HG03097 (cell line): ENCODE results near the gene SHQ1.
"Not testable (repeated sequence)": the region's sequence is repeated elsewhere in the genome, so short reads cannot be mapped to it uniquely, and the experiment has no call there.

ENCODE experiments used
- ATAC-seq: cut with Tn5 transposase; IDR thresholded peaks from one replicate; pipeline ENCODE4 v1.9.1; 2021; ENCODE audit not compliant: unreplicated experiment, low FRiP score

Gene SHQ1

DNA sequence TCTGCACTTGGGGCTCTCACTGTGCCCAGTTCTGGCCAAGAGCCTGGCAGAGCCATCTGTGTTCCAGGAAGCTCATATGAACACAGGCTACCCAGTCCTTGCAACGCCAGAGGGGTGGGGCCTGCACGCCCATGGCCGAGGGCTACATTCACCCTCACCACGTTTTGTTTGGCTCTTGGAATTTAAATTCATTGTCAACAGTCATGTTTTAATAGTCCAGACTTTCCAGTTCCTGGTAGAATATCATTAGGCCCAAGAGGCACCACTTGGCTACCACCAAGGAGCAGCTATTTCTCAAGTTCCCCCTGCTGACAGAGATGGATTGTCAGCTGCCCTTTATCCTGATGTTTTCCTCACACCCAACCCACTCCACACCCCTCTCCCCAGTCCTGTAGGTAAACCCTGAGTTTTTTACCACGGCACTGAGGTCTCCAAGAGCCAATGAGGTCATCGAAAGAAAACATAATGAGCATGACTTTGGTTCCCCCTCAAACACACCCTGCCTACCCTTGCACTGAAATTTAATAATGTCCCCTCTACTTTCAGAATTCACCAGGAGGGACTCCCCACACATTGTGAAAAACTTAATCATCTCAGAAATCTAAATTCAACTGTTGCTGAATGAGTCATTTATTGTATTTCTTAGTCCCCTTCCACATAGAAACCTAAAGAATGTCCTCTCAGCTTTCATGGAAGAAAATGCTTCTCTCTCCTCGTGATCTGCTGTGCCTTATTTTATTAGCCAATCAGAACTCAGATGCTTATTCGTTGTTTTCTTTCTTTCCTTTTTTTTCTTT, 125.1 kb downstream of the SHQ1 start:
- no peak for ATAC-seq

DNA sequence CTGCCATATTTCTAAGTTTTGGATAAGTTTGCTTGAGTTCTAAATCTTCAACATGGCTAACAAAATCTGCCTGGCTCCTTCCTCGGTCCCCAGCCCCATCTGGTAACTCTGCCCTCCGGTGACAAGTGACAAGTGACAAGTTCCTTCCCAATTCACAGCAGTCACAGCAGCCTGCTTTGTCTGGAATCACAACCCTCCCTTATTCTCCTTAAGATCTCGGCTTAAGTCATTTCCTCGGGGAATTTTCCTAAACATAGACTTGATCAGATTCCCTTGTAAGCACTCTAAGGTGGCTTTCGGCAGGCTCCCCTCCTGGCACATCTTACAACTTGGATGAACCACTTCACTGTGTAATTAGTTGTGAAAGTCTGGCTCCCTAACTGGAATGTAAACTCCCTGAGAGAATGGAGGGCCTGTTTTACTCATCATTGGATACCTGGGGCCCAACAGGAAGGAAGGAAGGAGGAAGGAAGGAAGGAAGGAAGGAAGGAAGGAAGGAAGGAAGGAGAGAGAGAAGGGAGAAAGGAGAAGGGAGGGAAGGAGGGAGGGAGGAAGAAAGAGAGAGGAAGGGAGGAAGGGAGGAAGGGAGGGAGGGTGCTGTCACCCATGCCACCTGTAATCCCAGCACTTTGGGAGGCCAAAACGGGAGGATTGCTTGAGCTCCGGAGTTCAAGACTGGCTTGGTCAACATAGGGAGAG, 126.4 kb downstream of the SHQ1 start:
- no peak for ATAC-seq

- no peak for ATAC-seq
Observed at GRCh38 chr3:72720566-72720965, 127.7 kb downstream of the SHQ1 start.

GRCh38 chr3:72719137-72719536, 129.1 kb downstream of the SHQ1 start:
- ATAC-seq = no peak

DNA sequence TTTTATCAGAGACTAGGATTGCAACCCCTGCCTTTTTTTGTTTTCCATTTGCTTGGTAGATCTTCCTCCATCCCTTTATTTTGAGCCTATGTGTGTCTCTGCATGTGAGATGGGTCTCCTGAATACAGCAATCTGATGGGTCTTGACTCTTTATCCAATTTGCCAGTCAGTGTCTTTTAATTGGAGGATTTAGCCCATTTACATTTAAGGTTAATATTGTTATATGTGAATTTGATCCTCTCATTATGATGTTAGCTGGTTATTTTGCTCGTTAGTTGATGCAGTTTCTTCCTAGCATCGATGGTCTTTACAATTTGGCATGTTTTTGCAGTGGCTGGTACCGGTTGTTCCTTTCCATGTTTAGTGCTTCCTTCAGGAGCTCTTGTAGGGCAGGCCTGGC, 134.1 kb downstream of the SHQ1 start:
- ATAC-seq = not testable (repeated sequence)

DNA sequence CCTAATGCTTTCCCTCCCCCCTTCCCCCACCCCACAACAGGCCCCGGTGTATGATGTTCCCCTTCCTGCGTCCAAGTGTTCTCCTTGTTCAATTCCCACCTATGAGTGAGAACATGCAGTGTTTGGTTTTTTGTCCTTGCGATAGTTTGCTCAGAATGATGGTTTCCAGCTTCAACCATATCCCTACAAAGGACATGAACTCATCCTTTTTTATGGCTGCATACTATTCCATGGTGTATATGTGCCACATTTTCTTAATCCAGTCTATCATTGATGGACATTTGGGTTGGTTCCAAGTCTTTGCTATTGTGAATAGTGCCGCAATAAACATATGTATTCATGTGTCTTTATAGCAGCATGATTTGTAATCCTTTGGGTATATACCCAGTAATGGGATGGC, 137.8 kb downstream of the SHQ1 start:
- not testable (repeated sequence) for ATAC-seq

GRCh38 chr3:72708441-72708840, 139.8 kb downstream of the SHQ1 start:
- no peak for ATAC-seq

GRCh38 chr3:72702997-72703396, 145.2 kb downstream of the SHQ1 start:
- ATAC-seq = no peak

GRCh38 chr3:72702390-72702789, 145.9 kb downstream of the SHQ1 start:
- ATAC-seq = no peak

GRCh38 chr3:72700106-72700505, 148.1 kb downstream of the SHQ1 start:
- no peak for ATAC-seq

GRCh38 chr3:72699631-72700030, 148.6 kb downstream of the SHQ1 start:
- no peak for ATAC-seq
